Prostate gland (tissue), 2 donors: Measurements from ENCODE around the gene SRGAP1.

Source experiments
- CTCF ChIP-seq, 4 experiments: fragments of 200-600 bp in 2 of 4; fragments of 450-650 bp in 2 of 4; sonication (generic) in 2 of 4; IDR thresholded peaks; 1 replicate in 3 of 4; 2 replicates in 1 of 4; pipeline ENCODE4 v1.5.1; 2016 to 2019; ENCODE audit warnings: antibody characterized with exemption in 4 of 4, mild to moderate bottlenecking in 2 of 4, moderate library complexity in 2 of 4
- POLR2A ChIP-seq: fragments of 450-650 bp; IDR thresholded peaks from one replicate; pipeline ENCODE4 v1.6.1; 2016; ENCODE audit warnings: antibody characterized with exemption, mild to moderate bottlenecking
- POLR2AphosphoS5 ChIP-seq: sonication (generic); formaldehyde crosslinking; IDR thresholded peaks from one replicate; pipeline ENCODE4 v1.6.1; 2017; ENCODE audit warnings: antibody characterized with exemption

DNA sequence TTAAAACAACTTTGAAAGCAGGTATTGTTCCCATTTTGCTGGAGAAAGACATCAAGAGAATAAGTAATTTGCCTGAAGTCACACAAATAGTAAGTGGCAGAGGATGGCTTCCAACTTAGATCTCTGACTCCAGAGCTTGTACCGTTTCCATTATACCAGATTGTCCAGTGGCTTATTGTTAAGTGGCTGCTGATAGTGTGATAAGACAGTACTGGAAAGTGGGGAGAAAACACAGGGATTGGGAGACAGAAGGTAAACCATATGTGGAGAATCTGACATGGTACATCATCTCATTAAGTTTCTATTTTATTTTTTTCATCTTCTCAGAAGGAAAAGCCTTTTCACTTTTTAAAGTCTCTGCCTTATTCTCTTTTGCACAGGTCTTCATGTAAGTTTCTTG lies 108.5 kb downstream of the SRGAP1 start:
- no peak for TF ChIP-seq CTCF (IDR thresholded peaks at IDR 0.05)
- TF ChIP-seq POLR2AphosphoS5 = no peak
- TF ChIP-seq POLR2A = no peak
